ENCODE results near the gene SPATA18. TPM values are rescaled to one million over a fixed set of nuclear protein-coding genes. Genes with fewer than 3 reads are reported as not detected.

SPATA18 gene
- total RNA-seq, 1 experiment from 2014 or later = 0.13 TPM

DNA sequence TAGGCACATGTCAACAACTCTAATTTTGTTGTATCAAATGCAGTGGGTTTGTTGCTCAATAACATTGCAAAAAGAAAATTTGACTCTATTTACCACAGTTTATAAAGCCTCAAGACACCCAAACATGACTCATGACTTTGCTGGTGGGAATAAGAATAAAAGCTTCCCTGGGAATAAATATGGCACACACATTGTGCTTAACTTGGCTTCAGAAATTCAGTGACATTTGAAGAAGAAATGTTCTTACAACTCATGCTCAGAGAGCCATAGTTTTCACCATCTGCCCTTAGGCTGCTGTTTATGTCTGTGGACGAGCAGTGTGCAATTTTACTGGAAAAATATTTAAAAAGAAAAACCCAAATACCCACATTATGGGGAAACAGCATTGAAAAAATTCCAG, 60.9 kb downstream of the SPATA18 start:
- POLR2A ChIA-PET (ENCODE audit: unreplicated experiment) = no interaction called here
- no peak overlapping the region for H3K27ac ChIP-seq
- H3K4me2 ChIP-seq = no peak overlapping the region
- H2AFZ ChIP-seq = no peak overlapping the region
- H3K79me2 ChIP-seq (ENCODE audit: low read depth) = no peaks in the 10 kb centered on the region
- no peaks in the 10 kb centered on the region for H3K9me2 ChIP-seq (ENCODE audit: insufficient read depth)
- DNase-seq = no peak
- no peaks in the 10 kb centered on the region for H4K20me1 ChIP-seq (ENCODE audit: insufficient read depth)
- H3K9me3 ChIP-seq (ENCODE audit: insufficient read depth, low read depth) = no peaks in the 10 kb centered on the region
- H3K4me3 ChIP-seq = no peak overlapping the region
- H3K27me3 ChIP-seq (ENCODE audit: insufficient read depth, low read depth) = no peaks in the 10 kb centered on the region
- TF ChIP-seq, protein P1, sequence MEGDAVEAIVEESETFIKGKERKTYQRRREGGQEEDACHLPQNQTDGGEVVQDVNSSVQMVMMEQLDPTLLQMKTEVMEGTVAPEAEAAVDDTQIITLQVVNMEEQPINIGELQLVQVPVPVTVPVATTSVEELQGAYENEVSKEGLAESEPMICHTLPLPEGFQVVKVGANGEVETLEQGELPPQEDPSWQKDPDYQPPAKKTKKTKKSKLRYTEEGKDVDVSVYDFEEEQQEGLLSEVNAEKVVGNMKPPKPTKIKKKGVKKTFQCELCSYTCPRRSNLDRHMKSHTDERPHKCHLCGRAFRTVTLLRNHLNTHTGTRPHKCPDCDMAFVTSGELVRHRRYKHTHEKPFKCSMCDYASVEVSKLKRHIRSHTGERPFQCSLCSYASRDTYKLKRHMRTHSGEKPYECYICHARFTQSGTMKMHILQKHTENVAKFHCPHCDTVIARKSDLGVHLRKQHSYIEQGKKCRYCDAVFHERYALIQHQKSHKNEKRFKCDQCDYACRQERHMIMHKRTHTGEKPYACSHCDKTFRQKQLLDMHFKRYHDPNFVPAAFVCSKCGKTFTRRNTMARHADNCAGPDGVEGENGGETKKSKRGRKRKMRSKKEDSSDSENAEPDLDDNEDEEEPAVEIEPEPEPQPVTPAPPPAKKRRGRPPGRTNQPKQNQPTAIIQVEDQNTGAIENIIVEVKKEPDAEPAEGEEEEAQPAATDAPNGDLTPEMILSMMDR (conservative IDR thresholded peaks at IDR 0.05) = no peak
- TF ChIP-seq EZH2 (IDR thresholded peaks at IDR 0.05; ENCODE audit: low read depth) = no peak
- no peaks in the 10 kb centered on the region for H3K36me3 ChIP-seq (ENCODE audit: low read depth)
- intact Hi-C loops (cut with micrococcal nuclease; ENCODE audit: unreplicated experiment) = no loop called here
- CTCF ChIA-PET = no interaction called here
- BruUV-seq (replicated peaks) = no TSS peak
- no peaks in the 10 kb centered on the region for H3F3A ChIP-seq (ENCODE audit: insufficient read depth, low read depth)
- no peaks in the 10 kb centered on the region for H3K4me1 ChIP-seq (replicated peaks; ENCODE audit: insufficient read depth)

DNA sequence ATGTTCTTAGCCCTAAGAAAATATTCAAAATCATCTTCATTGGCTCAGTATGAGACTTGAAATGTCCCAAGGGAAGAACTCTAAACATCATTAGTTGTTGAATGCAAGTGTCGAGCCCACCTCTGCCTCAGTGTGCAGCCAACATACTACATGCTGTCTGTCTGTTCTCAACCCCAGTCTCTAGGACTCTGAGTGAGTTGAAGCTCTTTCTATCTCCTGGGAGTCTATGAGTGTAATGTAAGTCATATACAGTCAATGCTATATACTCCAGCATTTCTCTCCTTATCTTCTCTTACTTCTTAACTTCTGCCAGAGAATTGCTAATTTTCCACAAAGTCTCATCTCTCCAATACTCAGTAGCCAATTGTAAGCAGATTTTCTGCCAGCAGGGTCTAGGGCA, 61.3 kb downstream of the SPATA18 start:
- no peaks in the 10 kb centered on the region for H3K36me3 ChIP-seq (ENCODE audit: low read depth)
- no peak for DNase-seq
- no peaks in the 10 kb centered on the region for H4K20me1 ChIP-seq (ENCODE audit: insufficient read depth)
- POLR2A ChIA-PET (ENCODE audit: unreplicated experiment) = no interaction called here
- intact Hi-C loops (cut with micrococcal nuclease; ENCODE audit: unreplicated experiment) = no loop called here
- no peaks in the 10 kb centered on the region for H3F3A ChIP-seq (ENCODE audit: insufficient read depth, low read depth)
- no peaks in the 10 kb centered on the region for H3K9me3 ChIP-seq (ENCODE audit: insufficient read depth, low read depth)
- no TSS peak for BruUV-seq (replicated peaks)
- no peak overlapping the region for H3K4me3 ChIP-seq
- TF ChIP-seq, protein P1 (conservative IDR thresholded peaks at IDR 0.05) = no peak
- TF ChIP-seq EZH2 (IDR thresholded peaks at IDR 0.05; ENCODE audit: low read depth) = no peak
- no peaks in the 10 kb centered on the region for H3K9me2 ChIP-seq (ENCODE audit: insufficient read depth)
- H3K27me3 ChIP-seq (ENCODE audit: insufficient read depth, low read depth) = no peaks in the 10 kb centered on the region
- CTCF ChIA-PET = no interaction called here
- no peak overlapping the region for H3K27ac ChIP-seq
- no peak overlapping the region for H2AFZ ChIP-seq
- H3K79me2 ChIP-seq (ENCODE audit: low read depth) = no peaks in the 10 kb centered on the region
- H3K4me2 ChIP-seq = no peak overlapping the region
- H3K4me1 ChIP-seq (replicated peaks; ENCODE audit: insufficient read depth) = no peaks in the 10 kb centered on the region

DNA sequence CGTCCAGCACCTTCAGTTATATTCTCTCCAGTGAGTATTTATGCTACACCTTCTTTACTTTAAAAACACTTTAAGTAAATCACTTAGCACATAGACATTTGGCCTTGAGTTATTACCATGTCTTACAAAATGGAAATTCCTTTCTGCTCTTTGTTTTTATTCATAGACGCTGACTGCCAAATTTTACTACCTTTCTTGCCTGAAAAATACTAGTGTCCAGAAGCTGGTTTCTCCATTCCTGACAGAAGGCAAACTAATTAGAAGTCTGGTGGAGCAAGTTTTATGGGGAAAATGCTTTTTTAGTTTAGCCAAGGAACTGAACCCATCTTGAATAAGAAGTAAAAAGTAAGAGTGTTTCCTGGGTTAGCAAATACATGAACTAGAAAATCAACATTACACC, 65.5 kb downstream of the SPATA18 start:
- TF ChIP-seq, protein P1 (conservative IDR thresholded peaks at IDR 0.05) = no peak
- TF ChIP-seq EZH2 (IDR thresholded peaks at IDR 0.05; ENCODE audit: low read depth) = no peak
- H3K9me3 ChIP-seq (ENCODE audit: insufficient read depth, low read depth) = no peaks in the 10 kb centered on the region
- no peaks in the 10 kb centered on the region for H3K79me2 ChIP-seq (ENCODE audit: low read depth)
- H3F3A ChIP-seq (ENCODE audit: insufficient read depth, low read depth) = no peaks in the 10 kb centered on the region
- ChIA-PET CTCF (no interaction called here), POLR2A (ENCODE audit: unreplicated experiment) (no interaction called here)
- H3K4me3 ChIP-seq = no peak overlapping the region
- H3K27ac ChIP-seq = no peak overlapping the region
- no peak overlapping the region for H3K4me2 ChIP-seq
- no peaks in the 10 kb centered on the region for H3K36me3 ChIP-seq (ENCODE audit: low read depth)
- H3K27me3 ChIP-seq (ENCODE audit: insufficient read depth, low read depth) = no peaks in the 10 kb centered on the region
- H2AFZ ChIP-seq = no peak overlapping the region
- H4K20me1 ChIP-seq (ENCODE audit: insufficient read depth) = no peaks in the 10 kb centered on the region
- DNase-seq = no peak
- no peaks in the 10 kb centered on the region for H3K9me2 ChIP-seq (ENCODE audit: insufficient read depth)
- BruUV-seq (replicated peaks) = no TSS peak
- no peaks in the 10 kb centered on the region for H3K4me1 ChIP-seq (replicated peaks; ENCODE audit: insufficient read depth)
- intact Hi-C loops (cut with micrococcal nuclease; ENCODE audit: unreplicated experiment) = no loop called here

Data from PC-9 (cell line).